Measurements from ENCODE around the gene ATRAID. TPM values are rescaled to one million over a fixed set of nuclear protein-coding genes. Genes with fewer than 3 reads are reported as not detected.

ATRAID gene
- total RNA-seq, 1 experiment from 2014 or later: 108 TPM

DNA sequence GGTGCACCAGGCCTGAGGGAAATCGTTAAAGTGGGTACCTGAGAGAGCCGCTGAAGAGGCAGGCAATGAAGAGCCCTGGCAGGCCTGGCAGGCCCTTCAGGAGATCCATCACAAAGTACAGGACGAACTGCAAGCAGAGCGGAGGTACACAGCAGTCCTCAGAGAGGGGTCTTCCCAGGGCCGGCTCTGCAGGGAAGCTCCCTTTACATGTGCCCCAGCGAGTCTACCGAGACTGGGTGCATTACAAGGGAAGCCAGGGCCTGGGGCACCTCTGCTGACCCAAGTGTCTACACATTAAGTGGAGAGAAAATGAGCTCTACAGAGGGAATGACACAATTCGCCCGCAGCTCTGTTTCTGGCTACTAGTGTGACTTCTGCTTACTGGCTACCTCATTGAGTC lies 8.1 kb upstream of the ATRAID start:
- Histone ChIP-seq H3K79me2 (ENCODE audit: insufficient read depth, low read length) (no peaks in the 10 kb centered on the region), H3K18ac (ENCODE audit: insufficient read length, low read depth, low read length) (no peak overlapping the region), H3K14ac (ENCODE audit: insufficient read depth, low read length) (no peak overlapping the region), H3K4me2 (ENCODE audit: insufficient read depth, insufficient read length, low read length) (no peak overlapping the region), H3K9me3 (ENCODE audit: control insufficient read depth, low read depth, low read length) (no peaks in the 10 kb centered on the region), H2AFZ (ENCODE audit: low read length) (no peak overlapping the region), H3K23ac (ENCODE audit: insufficient read length, low read depth, low read length) (no peak overlapping the region), H3K27ac (ENCODE audit: insufficient read length, low read depth, low read length) (no peak overlapping the region), H3K79me1 (ENCODE audit: insufficient read depth, low read depth, low read length, poor library complexity, severe bottlenecking) (no peaks in the 10 kb centered on the region), H2BK120ac (ENCODE audit: low read depth, low read length, poor library complexity, severe bottlenecking) (no peak overlapping the region), H3K27me3 (ENCODE audit: insufficient read depth, low read length) (no peaks in the 10 kb centered on the region), H4K5ac (ENCODE audit: insufficient read length, low read depth, low read length) (no peak overlapping the region), H2BK12ac (ENCODE audit: insufficient read length, low read depth, low read length) (no peak overlapping the region), H2AK5ac (ENCODE audit: insufficient read length, low read length) (no peak overlapping the region), H3K9ac (ENCODE audit: extremely low read depth, insufficient read length, low read length) (no peak overlapping the region), H3K4ac (ENCODE audit: low read depth, low read length) (no peak overlapping the region), H3K56ac (ENCODE audit: insufficient read length, low read depth, low read length) (no peak overlapping the region), H4K20me1 (ENCODE audit: control insufficient read depth, insufficient read depth, insufficient read length) (no peaks in the 10 kb centered on the region), H2BK5ac (ENCODE audit: insufficient read length, low read length) (no peak overlapping the region), H3K4me1 (ENCODE audit: insufficient read depth, low read length) (no peaks in the 10 kb centered on the region), H3K23me2 (ENCODE audit: insufficient read length, low read depth, low read length, poor library complexity, severe bottlenecking) (no peaks in the 10 kb centered on the region), H2BK15ac (ENCODE audit: low read depth, low read length) (no peak overlapping the region), H3T11ph (ENCODE audit: low read length) (no peak overlapping the region), H4K91ac (ENCODE audit: insufficient read length, low read depth, low read length) (no peak overlapping the region), H4K8ac (replicated peaks; ENCODE audit: insufficient read length, low read depth, low read length) (no peak overlapping the region), H2BK20ac (ENCODE audit: low read depth, low read length, poor library complexity, severe bottlenecking) (no peak overlapping the region)
- Mint-ChIP-seq H3K4me1 (peaks cover 7 to 9% of the 10 kb centered on the region in 2 experiments), H3K27ac (no peak overlapping the region), H3K27me3 (ENCODE audit: low read depth) (no peaks in the 10 kb centered on the region), H3K9me3 (no peaks in the 10 kb centered on the region), H3K36me3 (ENCODE audit: insufficient read depth in 1 of 3, low read depth in 3 of 3) (peaks cover 65 to 97% (median 92%) of the 10 kb centered on the region in 3 experiments), H3K4me3 (no peak overlapping the region)
- WGBS (ENCODE audit: extremely low coverage, insufficient read length, low lambda C conversion rate): no CpG with 5 or more reads among the region's 9 CpGs
- no peak for TF ChIP-seq CTCF (conservative IDR thresholded peaks at IDR 0.05)
- DNase-seq: no peak
